ENCODE data around the gene YWHAH.
"Not testable (repeated sequence)": the region's sequence is repeated elsewhere in the genome, so short reads cannot be mapped to it uniquely, and the experiment has no call there.

YWHAH gene

DNA sequence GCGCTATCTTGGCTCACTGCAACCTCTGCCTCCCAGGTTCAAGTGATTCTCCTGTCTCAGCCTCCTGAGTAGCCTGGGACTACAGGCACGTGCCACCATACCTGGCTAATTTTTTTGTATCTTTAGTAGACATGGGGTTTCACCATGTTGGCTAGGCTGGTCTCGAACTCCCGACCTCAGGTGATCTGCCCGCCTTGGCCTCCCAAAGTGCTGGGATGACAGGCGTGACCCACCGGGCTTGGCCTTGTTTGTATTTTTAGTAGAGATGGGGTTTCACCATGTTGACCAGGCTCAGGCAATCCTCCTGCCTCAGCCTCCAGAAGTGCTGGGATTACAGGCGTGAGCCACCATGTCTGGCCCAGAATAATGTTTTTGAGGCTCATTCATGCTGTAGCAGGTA lies 37.6 kb downstream of the YWHAH start:
- not testable (repeated sequence) for DNase-seq (ENCODE audit: low read depth in 2 of 2)

- no peak for DNase-seq (ENCODE audit: low read depth in 2 of 2)
These were observed 39.7 kb downstream of the YWHAH start for GRCh38 chr22:31983911-31984656.

DNA sequence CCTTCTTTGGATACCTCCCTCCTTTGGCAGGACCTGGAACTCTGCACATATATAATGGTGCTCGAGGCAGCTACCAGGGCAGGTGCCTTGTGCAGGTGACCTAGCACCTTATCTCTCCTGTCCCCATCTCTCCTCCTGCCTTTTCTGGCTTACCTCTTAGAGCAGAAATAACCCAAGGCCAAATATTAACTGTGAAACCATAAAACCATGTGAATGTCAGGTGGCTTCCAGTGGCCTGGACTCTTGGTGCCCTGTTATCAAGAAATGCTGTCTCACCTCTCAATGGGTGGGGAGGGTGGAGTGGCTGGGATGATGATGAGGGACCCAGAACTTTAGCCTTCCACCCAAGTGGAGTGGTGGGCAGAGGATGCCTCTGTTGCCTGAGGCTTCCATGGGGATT lies 42.9 kb downstream of the YWHAH start:
- no peak for DNase-seq (ENCODE audit: low read depth in 2 of 2)

- no peak for DNase-seq (ENCODE audit: low read depth in 2 of 2)
These were observed 46.9 kb downstream of the YWHAH start for GRCh38 chr22:31991102-31991839.

- DNase-seq (ENCODE audit: low read depth in 2 of 2), result no peak
These were observed 50.7 kb downstream of the YWHAH start for GRCh38 chr22:31995046-31995445.

- no peak for DNase-seq (ENCODE audit: low read depth in 2 of 2)
These were observed 51.5 kb downstream of the YWHAH start for GRCh38 chr22:31995807-31996206.

GRCh38 chr22:31998784-31999385 lies 54.5 kb downstream of the YWHAH start:
- DNase-seq (ENCODE audit: low read depth in 2 of 2), result no peak

DNA sequence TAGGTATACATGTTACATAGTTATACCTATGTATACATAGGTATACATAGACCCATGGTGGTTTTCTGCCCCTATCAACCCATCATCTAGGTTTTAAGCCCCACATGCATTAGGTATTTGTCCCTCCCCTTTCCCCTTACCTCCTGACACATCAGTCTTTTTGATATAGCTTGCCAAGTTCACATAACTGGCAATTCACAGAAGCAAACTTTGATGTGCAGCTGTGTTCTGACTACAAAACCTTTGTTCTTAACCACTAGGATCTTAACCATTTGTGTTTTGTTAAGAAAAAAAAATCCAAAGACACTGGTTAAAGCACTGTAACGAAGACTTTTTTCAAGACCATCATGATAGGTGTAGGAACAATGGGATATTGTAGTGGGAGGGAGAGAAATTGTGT lies 55.8 kb downstream of the YWHAH start:
- no peak for DNase-seq (ENCODE audit: low read depth in 2 of 2)

- no peak for DNase-seq (ENCODE audit: low read depth in 2 of 2)
These were observed 61.1 kb downstream of the YWHAH start for GRCh38 chr22:32005453-32005852.

Measured in stimulated activated CD4-positive, alpha-beta T cell treated with anti-CD3 and anti-CD28 coated beads, Interleukin-1b, Interleukin-23, amount 100 ng/mL, for 1 hour (primary cell).